ENCODE results near the gene KCNAB1.

DNA sequence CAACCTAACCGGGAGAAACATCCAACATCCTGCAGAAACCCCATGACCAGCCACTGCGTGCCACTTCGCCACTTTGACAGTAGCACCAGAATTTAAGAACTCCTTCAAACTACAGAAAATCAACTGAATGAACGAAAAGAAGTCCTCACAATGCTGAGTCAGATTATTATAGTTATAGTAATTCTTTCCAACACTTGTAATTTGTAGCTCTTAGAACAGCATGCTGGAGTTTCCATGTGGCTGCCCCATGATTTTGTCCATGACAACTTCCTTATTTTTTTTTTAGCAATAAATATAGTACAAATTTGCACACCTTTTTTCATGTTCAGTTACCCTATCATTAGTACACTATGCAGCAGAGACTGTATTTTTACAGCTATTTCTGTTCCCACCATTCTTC, 460.7 kb downstream of the KCNAB1 start:
- TF ChIP-seq, protein P1, sequence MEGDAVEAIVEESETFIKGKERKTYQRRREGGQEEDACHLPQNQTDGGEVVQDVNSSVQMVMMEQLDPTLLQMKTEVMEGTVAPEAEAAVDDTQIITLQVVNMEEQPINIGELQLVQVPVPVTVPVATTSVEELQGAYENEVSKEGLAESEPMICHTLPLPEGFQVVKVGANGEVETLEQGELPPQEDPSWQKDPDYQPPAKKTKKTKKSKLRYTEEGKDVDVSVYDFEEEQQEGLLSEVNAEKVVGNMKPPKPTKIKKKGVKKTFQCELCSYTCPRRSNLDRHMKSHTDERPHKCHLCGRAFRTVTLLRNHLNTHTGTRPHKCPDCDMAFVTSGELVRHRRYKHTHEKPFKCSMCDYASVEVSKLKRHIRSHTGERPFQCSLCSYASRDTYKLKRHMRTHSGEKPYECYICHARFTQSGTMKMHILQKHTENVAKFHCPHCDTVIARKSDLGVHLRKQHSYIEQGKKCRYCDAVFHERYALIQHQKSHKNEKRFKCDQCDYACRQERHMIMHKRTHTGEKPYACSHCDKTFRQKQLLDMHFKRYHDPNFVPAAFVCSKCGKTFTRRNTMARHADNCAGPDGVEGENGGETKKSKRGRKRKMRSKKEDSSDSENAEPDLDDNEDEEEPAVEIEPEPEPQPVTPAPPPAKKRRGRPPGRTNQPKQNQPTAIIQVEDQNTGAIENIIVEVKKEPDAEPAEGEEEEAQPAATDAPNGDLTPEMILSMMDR (IDR thresholded peaks at IDR 0.05): no peak
- TF ChIP-seq POLR2AphosphoS5 (IDR thresholded peaks at IDR 0.05) (no peak), POLR2A (IDR thresholded peaks at IDR 0.05) (no peak)

All from breast epithelium (tissue), 3 donors.